GM18907 (cell line): Measurements from ENCODE around the gene TEX53.

Source experiments
- ATAC-seq: cut with Tn5 transposase; IDR thresholded peaks from one replicate; pipeline ENCODE4 v1.9.1; 2021; ENCODE audit warnings: mild to moderate bottlenecking, moderate library complexity; ENCODE audit not compliant: unreplicated experiment

Gene TEX53

GRCh38 chr9:114680259-114681001 is 22.8 kb upstream of the TEX53 start:
- no peak for ATAC-seq

- no peak for ATAC-seq
These were observed 21.2 kb upstream of the TEX53 start for GRCh38 chr9:114678795-114679194.

- no peak for ATAC-seq
These were observed 20.5 kb upstream of the TEX53 start for GRCh38 chr9:114678130-114678529.

- no peak for ATAC-seq
These were observed 19.8 kb upstream of the TEX53 start for GRCh38 chr9:114677418-114677817.

GRCh38 chr9:114676901-114677300 is 19.3 kb upstream of the TEX53 start:
- ATAC-seq, result no peak

GRCh38 chr9:114674798-114675540 is 17.4 kb upstream of the TEX53 start:
- no peak for ATAC-seq

GRCh38 chr9:114674076-114674797 is 16.6 kb upstream of the TEX53 start:
- ATAC-seq, result no peak

- no peak for ATAC-seq
These were observed 14.0 kb upstream of the TEX53 start for GRCh38 chr9:114671605-114672004.

- ATAC-seq, result no peak
These were observed 12.4 kb upstream of the TEX53 start for GRCh38 chr9:114669961-114670360.

GRCh38 chr9:114668146-114668545 is 10.5 kb upstream of the TEX53 start:
- ATAC-seq, result no peak

GRCh38 chr9:114666851-114667250 is 9.2 kb upstream of the TEX53 start:
- no peak for ATAC-seq

GRCh38 chr9:114666401-114666800 is 8.8 kb upstream of the TEX53 start:
- no peak for ATAC-seq

- no peak for ATAC-seq
These were observed 6.6 kb upstream of the TEX53 start for GRCh38 chr9:114664181-114664580.

GRCh38 chr9:114662081-114662989 is 4.7 kb upstream of the TEX53 start:
- peak; percentile 72 for ATAC-seq

GRCh38 chr9:114656301-114656700 is 1.3 kb downstream of the TEX53 start:
- ATAC-seq, result no peak

- ATAC-seq, result no peak
These were observed 1.9 kb downstream of the TEX53 start for GRCh38 chr9:114655689-114656088.

GRCh38 chr9:114653556-114654159 is 3.9 kb downstream of the TEX53 start:
- ATAC-seq, result no peak

GRCh38 chr9:114652776-114653555 is 4.6 kb downstream of the TEX53 start:
- ATAC-seq, result no peak

GRCh38 chr9:114643896-114644295 is 13.7 kb downstream of the TEX53 start:
- ATAC-seq, result no peak

GRCh38 chr9:114643001-114643400 is 14.6 kb downstream of the TEX53 start:
- ATAC-seq, result no peak
